GM21786 (cell line): ENCODE measurements around the gene SENP1.

Experiments used
- ATAC-seq: cut with Tn5 transposase; IDR thresholded peaks from one replicate; pipeline ENCODE4 v1.9.1; 2021; ENCODE audit not compliant: unreplicated experiment

The SENP1 gene

DNA sequence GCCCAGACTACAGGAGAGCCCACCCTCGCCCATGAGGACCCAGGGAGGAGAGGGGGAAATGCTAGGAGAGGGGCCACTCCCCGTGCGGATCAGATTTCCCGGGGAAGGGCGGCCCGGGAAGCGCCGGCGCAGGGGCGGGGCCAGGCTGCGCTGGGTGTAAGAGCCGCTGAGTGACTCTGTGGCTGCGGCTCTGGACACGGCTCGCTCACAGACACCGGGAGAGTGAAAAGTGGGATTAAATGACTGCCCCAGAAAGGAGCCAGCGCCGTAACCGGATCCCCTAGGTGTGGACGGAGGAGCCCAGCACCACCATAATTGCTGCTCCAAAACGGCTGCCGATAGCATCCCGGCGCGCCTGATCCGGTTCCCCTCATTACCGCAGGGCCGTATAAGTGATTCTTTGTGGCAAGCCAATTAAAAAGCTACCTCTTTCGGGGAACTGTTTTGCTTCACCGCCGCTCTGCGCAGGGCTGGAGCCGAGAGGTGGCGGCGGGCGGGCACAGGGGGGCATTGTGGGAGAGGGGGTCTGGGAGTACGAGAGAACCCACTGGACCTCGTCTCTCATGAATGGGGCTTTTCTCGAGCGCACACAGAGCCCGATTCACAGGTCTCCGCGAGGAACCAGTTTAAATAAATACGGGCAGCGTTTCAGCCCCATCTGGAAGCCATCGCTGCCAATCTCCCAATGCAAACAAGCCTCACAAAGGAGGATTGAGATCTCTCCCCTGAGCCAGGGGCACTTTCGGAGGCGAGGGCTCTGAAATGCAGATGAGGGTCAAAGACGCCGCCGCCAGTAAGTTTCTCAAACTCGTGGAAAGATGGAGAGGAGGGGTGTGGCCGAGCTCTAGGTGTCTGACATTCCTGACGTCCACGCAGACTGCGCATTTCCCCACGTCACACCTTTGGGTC, 104.1 kb downstream of the SENP1 start:
- no peak for ATAC-seq

DNA sequence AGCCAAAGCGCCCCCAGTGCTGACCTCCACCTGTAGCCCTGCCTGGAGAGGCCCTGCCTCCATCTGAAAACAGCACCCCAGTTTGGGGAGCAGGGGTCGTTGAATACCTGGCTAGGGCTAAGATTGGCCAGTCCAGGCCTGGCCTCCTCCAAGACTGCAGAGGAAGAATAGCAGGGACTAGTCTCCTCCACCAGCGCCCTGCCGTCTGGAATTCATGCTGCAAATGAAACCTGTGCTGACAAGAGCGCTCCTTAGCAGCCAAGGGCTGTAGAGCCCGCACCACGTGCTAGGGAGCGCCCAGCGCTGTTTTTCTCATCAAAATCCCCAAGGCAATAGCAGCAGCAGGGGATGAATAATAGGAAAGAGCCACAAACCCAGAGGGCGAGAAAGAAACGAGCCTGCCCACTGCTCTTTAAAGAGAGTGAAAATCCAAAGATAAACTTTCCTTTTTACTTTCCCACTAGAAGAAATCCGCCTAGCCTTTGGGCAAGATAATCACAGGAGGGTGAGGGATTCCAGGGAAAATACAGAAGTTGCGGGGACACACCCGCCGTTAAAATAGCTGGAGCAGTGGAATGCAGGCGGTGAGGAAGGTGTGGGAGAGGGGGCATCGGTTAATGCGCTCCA, 104.9 kb downstream of the SENP1 start:
- ATAC-seq, result no peak

DNA sequence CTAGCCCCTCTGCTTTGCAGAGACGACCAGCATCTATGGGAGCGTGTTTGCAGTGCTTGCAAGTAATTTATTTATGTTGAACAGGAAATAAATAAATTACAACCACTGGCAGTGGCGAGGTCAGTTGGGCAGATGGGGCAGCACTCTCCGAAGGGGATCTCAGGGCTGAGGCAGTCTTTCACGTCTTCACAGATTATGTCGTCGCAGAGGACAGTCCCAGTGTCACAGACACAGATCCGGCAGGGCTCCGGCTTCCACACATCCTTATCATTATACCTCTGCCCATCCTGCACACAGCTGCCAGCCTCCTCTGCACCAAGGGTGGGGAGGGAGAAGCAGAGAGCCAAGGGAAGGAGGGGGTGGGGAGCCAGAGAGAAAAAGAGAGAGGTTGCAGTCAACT, 106.1 kb downstream of the SENP1 start:
- ATAC-seq, result no peak

DNA sequence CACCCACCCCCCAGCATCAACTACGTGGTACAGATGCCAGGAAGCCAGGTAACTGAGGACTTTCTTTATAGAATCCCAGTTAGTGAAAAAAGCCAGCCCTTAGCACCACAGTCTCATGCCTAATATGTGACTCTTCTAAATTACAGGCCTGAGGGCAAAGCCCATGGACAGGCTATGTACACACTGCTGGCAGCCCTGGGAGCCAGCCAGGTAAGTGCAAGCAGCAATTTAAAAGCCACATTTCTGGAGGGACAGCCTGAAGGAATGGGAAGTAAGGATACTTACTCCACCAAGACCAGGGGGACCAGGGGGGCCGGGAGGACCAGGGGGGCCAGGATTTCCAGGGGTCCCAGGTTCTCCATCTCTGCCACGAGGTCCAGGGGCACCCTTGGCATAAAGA, 108.6 kb downstream of the SENP1 start:
- ATAC-seq, result no peak

DNA sequence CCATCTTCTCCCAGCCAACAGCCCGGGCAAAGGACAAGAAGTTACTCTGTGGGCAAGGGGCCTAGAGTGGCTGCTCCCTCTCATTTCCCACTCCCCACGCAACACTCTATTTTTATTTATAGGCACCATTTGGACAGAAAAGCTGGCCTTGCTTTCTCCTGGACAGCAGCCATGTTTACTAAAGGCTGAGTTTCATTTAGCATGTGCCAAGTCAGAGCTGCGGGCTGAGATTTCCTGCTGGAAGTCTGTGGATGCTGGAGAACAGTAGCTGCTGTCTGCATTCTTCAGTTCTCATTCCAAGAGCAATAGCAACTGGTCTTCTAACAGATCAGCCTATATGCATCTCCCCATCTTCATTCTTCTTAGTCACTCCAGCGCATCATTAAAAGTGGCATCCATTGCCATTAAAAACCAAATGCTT, 109.9 kb downstream of the SENP1 start:
- ATAC-seq, result no peak

DNA sequence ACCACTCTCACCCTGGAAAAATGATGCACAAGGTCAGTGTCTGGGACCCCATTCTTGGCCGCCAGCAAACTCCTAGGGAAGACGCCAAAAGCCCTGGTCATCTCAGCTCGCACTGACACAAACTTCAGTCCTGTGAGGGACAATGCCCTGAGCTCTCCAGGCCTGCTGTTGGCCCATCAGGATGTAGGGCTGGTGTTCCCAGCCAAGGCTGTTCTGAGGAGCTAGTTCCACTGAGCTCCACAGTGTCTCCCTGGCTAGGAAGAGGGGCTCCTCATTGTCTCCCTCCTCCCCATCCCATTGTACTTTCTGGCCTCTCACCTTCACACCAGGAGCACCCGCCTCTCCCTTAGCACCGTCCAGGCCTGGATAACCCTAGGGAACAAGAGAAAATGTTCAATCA, 112.4 kb downstream of the SENP1 start:
- ATAC-seq, result no peak
